SK-N-MC (cell line): Measurements from ENCODE around the gene PVR.

Experiments used
- EZH2 ChIP-seq: fragments of 200-600 bp; sonication (generic); IDR thresholded peaks from one replicate; pipeline ENCODE4 v1.6.1; 2017; ENCODE audit warnings: antibody characterized with exemption
- POLR2AphosphoS5 ChIP-seq: IDR thresholded peaks from 2 replicates; pipeline ENCODE4 v1.6.1; 2012; ENCODE audit warnings: mild to moderate bottlenecking, low read depth, low read length, borderline replicate concordance

GRCh38 chr19:44613295-44614178 lies 30.2 kb upstream of the PVR start, which contains the start of gene IGSF23:
- TF ChIP-seq EZH2 (no peak), POLR2AphosphoS5 (no peak)
